ENCODE measurements around the gene TRPM2.

The TRPM2 gene

DNA sequence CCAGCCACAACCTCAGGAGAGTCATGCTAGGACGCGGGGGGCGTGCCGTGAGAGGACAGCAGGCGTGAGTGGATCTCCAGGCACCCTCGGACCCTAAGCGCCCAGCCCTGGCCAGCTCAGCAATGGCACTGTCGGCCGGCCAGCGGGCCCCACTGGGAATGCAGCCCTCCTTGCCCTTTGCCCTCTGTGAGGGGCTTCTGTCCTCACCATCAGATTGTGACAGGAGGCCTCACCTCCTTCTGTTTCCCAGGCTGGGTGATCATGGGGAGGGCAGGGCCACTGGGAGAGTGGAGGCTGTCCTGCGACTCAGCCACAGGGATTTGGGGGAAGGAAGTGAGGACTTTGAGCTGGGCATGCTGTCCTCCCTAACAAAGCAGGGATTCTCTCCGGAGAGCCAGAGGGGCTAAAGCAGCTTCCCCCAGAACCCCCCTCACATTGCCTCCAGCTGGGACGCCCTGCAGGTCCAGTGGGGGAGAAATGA, 95.3 kb downstream of the TRPM2 start:
- no peak for FAIRE-seq
- TF ChIP-seq, protein P1, sequence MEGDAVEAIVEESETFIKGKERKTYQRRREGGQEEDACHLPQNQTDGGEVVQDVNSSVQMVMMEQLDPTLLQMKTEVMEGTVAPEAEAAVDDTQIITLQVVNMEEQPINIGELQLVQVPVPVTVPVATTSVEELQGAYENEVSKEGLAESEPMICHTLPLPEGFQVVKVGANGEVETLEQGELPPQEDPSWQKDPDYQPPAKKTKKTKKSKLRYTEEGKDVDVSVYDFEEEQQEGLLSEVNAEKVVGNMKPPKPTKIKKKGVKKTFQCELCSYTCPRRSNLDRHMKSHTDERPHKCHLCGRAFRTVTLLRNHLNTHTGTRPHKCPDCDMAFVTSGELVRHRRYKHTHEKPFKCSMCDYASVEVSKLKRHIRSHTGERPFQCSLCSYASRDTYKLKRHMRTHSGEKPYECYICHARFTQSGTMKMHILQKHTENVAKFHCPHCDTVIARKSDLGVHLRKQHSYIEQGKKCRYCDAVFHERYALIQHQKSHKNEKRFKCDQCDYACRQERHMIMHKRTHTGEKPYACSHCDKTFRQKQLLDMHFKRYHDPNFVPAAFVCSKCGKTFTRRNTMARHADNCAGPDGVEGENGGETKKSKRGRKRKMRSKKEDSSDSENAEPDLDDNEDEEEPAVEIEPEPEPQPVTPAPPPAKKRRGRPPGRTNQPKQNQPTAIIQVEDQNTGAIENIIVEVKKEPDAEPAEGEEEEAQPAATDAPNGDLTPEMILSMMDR (IDR thresholded peaks at IDR 0.05; ENCODE audit: insufficient read depth, missing control alignments): no peak
- DNase-seq (ENCODE audit: insufficient read length, low spot score): no peak

DNA sequence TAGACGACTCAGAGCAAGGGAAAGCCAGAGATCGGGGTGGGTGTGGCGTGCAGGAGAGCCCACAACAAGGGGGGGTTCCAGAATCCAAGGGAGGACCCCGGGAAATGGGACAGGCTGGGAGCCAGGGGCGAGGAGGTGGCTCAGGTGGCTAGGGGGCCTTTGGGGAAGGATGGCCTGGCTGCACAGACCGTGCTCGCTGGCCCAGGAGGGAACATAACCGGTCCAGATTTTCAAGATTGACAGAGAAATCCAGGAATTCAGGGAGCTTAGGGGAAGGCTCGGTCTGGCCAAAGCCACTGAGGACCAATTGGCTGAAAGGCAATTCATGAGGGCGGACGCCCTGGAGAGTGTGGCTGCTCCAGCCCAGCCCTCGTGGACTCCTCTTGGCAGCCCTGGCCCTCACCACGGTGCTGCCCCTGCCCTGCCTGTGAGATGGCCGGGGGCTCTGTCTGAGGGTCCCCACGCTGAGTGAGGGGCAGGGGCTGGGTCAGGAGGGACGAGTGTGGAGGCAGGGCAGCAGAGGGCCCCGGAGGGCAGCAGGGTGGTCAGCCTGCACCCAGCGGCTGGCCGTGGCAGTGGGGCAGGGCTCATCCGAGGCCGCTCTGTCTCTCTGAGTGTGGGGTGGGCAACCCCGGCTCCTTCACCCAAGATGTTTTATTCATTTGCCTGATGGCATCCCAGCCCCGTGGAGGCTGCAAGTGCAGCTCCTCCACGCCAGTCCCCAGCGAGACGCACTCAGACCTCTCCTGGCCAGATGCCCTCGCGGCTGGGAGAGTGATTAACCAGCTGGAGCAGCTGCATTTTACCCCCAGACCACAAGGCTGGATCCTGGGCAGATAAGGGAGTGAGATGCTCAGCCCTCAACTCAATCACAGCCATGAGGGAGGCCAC, 96.3 kb downstream of the TRPM2 start:
- no peak for FAIRE-seq
- TF ChIP-seq, protein P1 (IDR thresholded peaks at IDR 0.05; ENCODE audit: insufficient read depth, missing control alignments): no peak
- no peak for DNase-seq (ENCODE audit: insufficient read length, low spot score)

DNA sequence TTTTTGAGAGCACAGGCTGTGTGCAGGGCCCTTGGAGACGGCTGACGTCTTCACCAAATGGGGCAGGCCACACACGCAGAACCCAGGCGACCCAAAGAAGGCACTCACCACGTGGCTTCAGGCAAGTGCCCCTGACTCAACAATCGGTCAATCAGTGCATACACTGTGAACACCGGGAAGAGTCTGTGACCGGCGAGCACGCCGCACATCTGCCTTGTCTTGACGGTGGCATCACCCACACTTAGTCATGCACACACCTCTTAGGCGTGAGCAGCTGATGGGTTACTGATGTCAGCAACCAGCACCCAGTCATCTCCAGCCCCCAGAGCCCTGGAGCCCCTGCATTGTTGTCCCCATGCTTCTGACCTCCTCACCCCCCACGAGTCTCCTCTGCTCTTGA, 97.0 kb downstream of the TRPM2 start:
- TF ChIP-seq, protein P1 (IDR thresholded peaks at IDR 0.05; ENCODE audit: insufficient read depth, missing control alignments): no peak
- no peak for DNase-seq (ENCODE audit: insufficient read length, low spot score)
- no peak for FAIRE-seq

DNA sequence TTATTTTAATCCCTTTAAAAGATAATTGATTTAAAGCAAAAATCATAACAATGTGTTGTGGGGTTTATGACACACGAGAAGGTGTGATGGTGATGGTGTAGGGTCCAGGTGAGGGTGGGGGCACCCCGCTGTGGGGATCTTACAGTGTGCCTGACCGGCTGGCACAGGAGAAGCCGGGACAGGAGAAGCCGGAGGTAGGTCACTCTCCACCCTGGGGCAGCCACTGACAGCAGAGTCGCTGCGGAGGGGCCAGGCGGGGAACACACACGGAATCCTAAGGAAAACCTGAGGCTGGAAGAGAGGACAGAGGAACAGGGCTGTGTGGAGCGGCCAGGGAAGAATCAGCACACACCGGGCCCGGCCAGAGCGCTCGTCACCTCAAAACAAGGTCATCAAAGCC, 97.6 kb downstream of the TRPM2 start:
- DNase-seq (ENCODE audit: insufficient read length, low spot score): no peak
- TF ChIP-seq, protein P1 (IDR thresholded peaks at IDR 0.05; ENCODE audit: insufficient read depth, missing control alignments): no peak
- no peak for FAIRE-seq

DNA sequence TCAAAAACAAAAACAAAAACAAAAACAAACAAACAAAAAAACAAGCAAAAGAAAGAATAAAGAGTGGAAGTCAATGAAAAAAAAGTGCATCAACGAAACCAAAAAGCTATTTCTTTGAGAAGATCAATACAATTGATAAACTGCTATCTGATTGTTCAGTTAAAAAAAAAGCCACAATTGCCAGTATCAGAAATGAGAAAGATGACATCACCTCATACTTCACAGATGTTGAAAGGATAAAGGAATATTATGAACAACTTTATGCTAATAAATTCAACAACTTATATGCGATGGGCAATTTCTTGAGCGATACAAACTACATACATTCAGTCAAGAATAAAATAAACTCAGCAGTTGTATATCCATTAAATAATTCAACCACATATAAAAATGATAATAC, 99.7 kb downstream of the TRPM2 start:
- no peak for DNase-seq (ENCODE audit: insufficient read length, low spot score)
- TF ChIP-seq, protein P1 (IDR thresholded peaks at IDR 0.05; ENCODE audit: insufficient read depth, missing control alignments): no peak
- no peak for FAIRE-seq

DNA sequence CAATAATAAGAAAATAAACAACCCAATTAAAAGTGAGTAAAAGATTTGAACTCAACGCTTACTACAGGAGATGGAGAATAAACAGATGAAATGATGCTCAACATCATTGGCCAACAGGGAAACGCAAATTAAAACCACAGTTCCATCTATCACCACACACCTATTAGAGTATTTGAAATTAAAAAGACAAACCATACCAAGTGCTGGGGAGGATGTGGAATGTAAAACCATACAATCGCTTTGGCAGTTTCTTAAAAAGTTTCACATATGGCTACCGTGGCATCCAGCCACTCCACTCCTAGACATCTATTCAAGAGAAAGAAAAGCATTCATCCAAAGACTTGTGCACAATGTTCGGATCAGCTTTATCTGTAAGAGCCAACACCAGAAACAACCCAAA, 100.6 kb downstream of the TRPM2 start:
- no peak for DNase-seq (ENCODE audit: insufficient read length, low spot score)
- no peak for FAIRE-seq
- TF ChIP-seq, protein P1 (IDR thresholded peaks at IDR 0.05; ENCODE audit: insufficient read depth, missing control alignments): no peak
